ENCODE data around the gene FNDC11. TPM values are rescaled to one million over a fixed set of nuclear protein-coding genes. Genes with fewer than 3 reads are reported as not detected.

The FNDC11 gene
- total and polyA plus RNA-seq, 2 of the 13 experiments (the other 11 are each of a cell fraction or from before 2014, with no cell fraction given), result 0.07 TPM; not detected in 1

GRCh38 chr20:63537525-63538203, 16.3 kb upstream of the FNDC11 start (continued):
- TF ChIP-seq ZNF609 (CRISPR knock-in tag; IDR thresholded peaks at IDR 0.05; ENCODE audit: borderline replicate concordance), result peak; percentile 25; the same call in 1 of the 2 replicates
- peak; percentile 62; the same call in 1 of the 2 replicates for TF ChIP-seq AHR (CRISPR knock-in tag; IDR thresholded peaks at IDR 0.05)
- 0 out of 2 replicates have a peak, but pooled peaks have one; percentile 56 for TF ChIP-seq PRDM15 (CRISPR knock-in tag; IDR thresholded peaks at IDR 0.05)
- peak; percentile 93 for TF ChIP-seq ZNF777 (CRISPR knock-in tag; IDR thresholded peaks at IDR 0.05)
- 0 out of 2 replicates have a peak, but pooled peaks have one; percentile 65 for TF ChIP-seq MYNN (CRISPR knock-in tag; IDR thresholded peaks at IDR 0.05; ENCODE audit: low read depth)
- TF ChIP-seq HBP1 (CRISPR knock-in tag; IDR thresholded peaks at IDR 0.05; ENCODE audit: low read depth), result peak; percentile 51; the same call in 1 of the 2 replicates
- TF ChIP-seq FIP1L1 (IDR thresholded peaks at IDR 0.05; ENCODE audit: borderline replicate concordance, insufficient read depth, low read depth, low read length), result no peak
- peak; percentile 92 for TF ChIP-seq SALL1 (CRISPR knock-in tag; IDR thresholded peaks at IDR 0.05)
- peak; percentile 25; the same call in 1 of the 2 replicates for TF ChIP-seq TAF1 (CRISPR knock-in tag; IDR thresholded peaks at IDR 0.05)
- TF ChIP-seq DZIP1 (CRISPR knock-in tag; IDR thresholded peaks at IDR 0.05), result peak; percentile 92; the same call in 1 of the 2 replicates
- no peak for TF ChIP-seq MTA3 (CRISPR knock-in tag; IDR thresholded peaks at IDR 0.05)
- 0 out of 2 replicates have a peak, but pooled peaks have one; percentile 26 for TF ChIP-seq GZF1 (CRISPR knock-in tag; IDR thresholded peaks at IDR 0.05)
- peak; percentile 84 for TF ChIP-seq YEATS2 (CRISPR knock-in tag; IDR thresholded peaks at IDR 0.05; ENCODE audit: borderline replicate concordance)
- TF ChIP-seq ADNP (CRISPR knock-in tag; IDR thresholded peaks at IDR 0.05), result peak; percentile 70; the same call in 1 of the 2 replicates
- peak; percentile 96 for TF ChIP-seq ZNF501 (CRISPR knock-in tag; IDR thresholded peaks at IDR 0.05)
- peak; percentile 67; the same call in 1 of the 2 replicates for TF ChIP-seq ZNF446 (CRISPR knock-in tag; IDR thresholded peaks at IDR 0.05)

Data from HepG2 (cell line).